HCT116 (cell line): ENCODE measurements around the gene FLNB. TPM values are rescaled to one million over a fixed set of nuclear protein-coding genes. Genes with fewer than 3 reads are reported as not detected.

Experiments used
- ATAC-seq: fragments of 200-7000 bp; cut with Tn5 transposase; 2 replicates; pipeline ENCODE4 v1.9.1; 2020; ENCODE audit warnings: mild to moderate bottlenecking, moderate library complexity
- BruUV-seq: library from RNA; stranded (reverse); fragments of 400-500 nt; replicated peaks from 2 replicates; lab custom pipeline; 2021; lab: Mats Ljungman, UMichigan
- CTCF ChIA-PET: fragments of 300-600 bp; sonication (Branson Sonifier 250); formaldehyde crosslinking; loops from one replicate; lab custom pipeline; 2021; ENCODE audit warnings: antibody characterized with exemption; lab: Charles Lee
- POLR2A ChIA-PET: fragments of 300-600, 350-600 bp; sonication (Branson Sonifier 250); formaldehyde crosslinking; loops from one replicate; lab custom pipeline; 2021; ENCODE audit warnings: antibody characterized with exemption; lab: Charles Lee
- RAD21 ChIA-PET, 2 experiments: fragments of 300-600 bp; sonication (Branson Sonifier 250); formaldehyde crosslinking; loops; one replicate each; lab custom pipeline; 2023; ENCODE audit warnings: low total read pairs in 2 of 2; ENCODE audit not compliant: uncharacterized antibody in 2 of 2, unreplicated experiment in 2 of 2, low non-redundant PET in 1 of 2; lab: Charles Lee
- DNase-seq: peaks from one replicate; pipeline ENCODE4 v3.0.0-alpha.2; 2010; ENCODE audit warnings: low read depth, low spot score
- H2AFZ ChIP-seq: fragments of 200-600 bp; shearing (Covaris generic), sonication (generic); 2 replicates; pipeline ENCODE4 v1.6.1; 2017; ENCODE audit warnings: low read depth, mixed run types, mixed read lengths, antibody characterized with exemption, low read length; ENCODE audit not compliant: poor library complexity, severe bottlenecking
- H3K27ac ChIP-seq: 2 replicates; pipeline ENCODE4 v1.5.1; 2012; ENCODE audit warnings: low read depth, low read length
- H3K27me3 ChIP-seq: fragments of 200-600 bp; sonication (generic); 2 replicates; pipeline ENCODE4 v1.6.1; 2016; ENCODE audit warnings: mixed run types, low read length, mixed read lengths; ENCODE audit not compliant: insufficient read depth
- H3K36me3 ChIP-seq, 2 experiments: fragments of 200-500 bp in 1 of 2; fragments of 200-600 bp in 1 of 2; sonication (Bioruptor generic) in 1 of 2; sonication (generic) in 1 of 2; 2 replicates each; pipeline versions ENCODE4 v1.5.1 to v1.6.1; 2014 to 2016; ENCODE audit warnings: low read length in 2 of 2, inconsistent platforms in 1 of 2, mixed read lengths in 1 of 2, mixed run types in 1 of 2; ENCODE audit not compliant: insufficient read depth in 2 of 2, control insufficient read depth in 1 of 2
- H3K4me1 ChIP-seq, 2 experiments: fragments of 200-600 bp in 1 of 2; sonication (generic) in 1 of 2; 2 replicates each; pipeline versions ENCODE4 v1.5.1 to v1.6.1; 2012 to 2017; ENCODE audit warnings: low read length in 2 of 2, inconsistent platforms in 1 of 2, mild to moderate bottlenecking in 1 of 2, mixed read lengths in 1 of 2, mixed run types in 1 of 2, moderate library complexity in 1 of 2; ENCODE audit not compliant: insufficient read depth in 2 of 2, control insufficient read depth in 1 of 2
- H3K4me2 ChIP-seq: fragments of 200-600 bp; sonication (generic); 2 replicates; pipeline ENCODE4 v1.6.1; 2017; ENCODE audit warnings: mixed run types, low read length, mixed read lengths
- H3K4me3 ChIP-seq, 2 experiments: fragments of 200-600 bp in 1 of 2; sonication (generic) in 1 of 2; replicated peaks in 1 of 2; 2 replicates each; pipeline ENCODE4 v1.5.1; 2011 to 2016; ENCODE audit warnings: low read length in 2 of 2, control low read depth in 1 of 2, low read depth in 1 of 2, mild to moderate bottlenecking in 1 of 2, mixed read lengths in 1 of 2, mixed run types in 1 of 2
- H3K79me2 ChIP-seq: fragments of 200-600 bp; sonication (generic); 2 replicates; pipeline ENCODE4 v1.6.1; 2017; ENCODE audit warnings: mild to moderate bottlenecking, mixed run types, low read length, moderate library complexity, mixed read lengths; ENCODE audit not compliant: insufficient read depth
- H3K9ac ChIP-seq: fragments of 200-600 bp; sonication (generic); 2 replicates; pipeline ENCODE4 v1.6.1; 2016; ENCODE audit warnings: low read length, mixed read lengths
- H3K9me2 ChIP-seq: fragments of 200-600 bp; sonication (generic), shearing (Covaris generic); 2 replicates; pipeline ENCODE4 v1.6.1; 2017; ENCODE audit warnings: mixed run types, mild to moderate bottlenecking, moderate library complexity; ENCODE audit not compliant: insufficient read depth
- H3K9me3 ChIP-seq, 2 experiments: fragments of 200-500 bp in 1 of 2; fragments of 200-600 bp in 1 of 2; sonication (Bioruptor generic) in 1 of 2; sonication (generic) in 1 of 2; 2 replicates each; pipeline ENCODE4 v1.6.1; 2014 to 2017; ENCODE audit warnings: low read length in 2 of 2, mixed read lengths in 2 of 2, inconsistent platforms in 1 of 2, low read depth in 1 of 2, mild to moderate bottlenecking in 1 of 2, mixed run types in 1 of 2, moderate library complexity in 1 of 2; ENCODE audit not compliant: control insufficient read depth in 1 of 2, insufficient read depth in 1 of 2
- H4K20me1 ChIP-seq: fragments of 200-600 bp; sonication (generic), shearing (Covaris generic); 2 replicates; pipeline ENCODE4 v1.6.1; 2017; ENCODE audit warnings: mixed run types, mild to moderate bottlenecking, moderate library complexity; ENCODE audit not compliant: insufficient read depth
- ATF3 ChIP-seq: IDR thresholded peaks from 2 replicates; pipeline ENCODE4 v1.6.1; 2012
- CBX3 ChIP-seq: IDR thresholded peaks from 2 replicates; pipeline ENCODE4 v1.6.1; 2012; ENCODE audit warnings: low read depth
- EGR1 ChIP-seq: IDR thresholded peaks from 2 replicates; pipeline ENCODE4 v1.6.1; 2012; ENCODE audit warnings: low read depth
- EZH2 ChIP-seq: fragments of 200-600 bp; sonication (generic); IDR thresholded peaks from 2 replicates; pipeline ENCODE4 v1.6.1; 2017; ENCODE audit warnings: antibody characterized with exemption, mixed run types
- FOSL1 ChIP-seq: IDR thresholded peaks from 2 replicates; pipeline ENCODE4 v1.6.1; 2012; ENCODE audit warnings: low read depth
- MAX ChIP-seq: IDR thresholded peaks from 2 replicates; pipeline ENCODE4 v1.6.1; 2012
- POLR2A ChIP-seq: IDR thresholded peaks from 2 replicates; pipeline ENCODE4 v1.7.0; 2011; ENCODE audit warnings: borderline replicate concordance; ENCODE audit not compliant: insufficient read depth, insufficient read length; ENCODE audit errors: extremely low read depth
- POLR2AphosphoS5 ChIP-seq: IDR thresholded peaks from 2 replicates; pipeline ENCODE4 v1.6.1; 2011; ENCODE audit warnings: mild to moderate bottlenecking, low read depth, low read length, moderate library complexity
- REST ChIP-seq: IDR thresholded peaks from 2 replicates; pipeline ENCODE4 v1.6.1; 2012; ENCODE audit warnings: low read depth
- SP1 ChIP-seq: IDR thresholded peaks from 2 replicates; pipeline ENCODE4 v1.6.1; 2012; ENCODE audit warnings: low read depth
- YY1 ChIP-seq: IDR thresholded peaks from 2 replicates; pipeline ENCODE4 v1.6.1; 2011; ENCODE audit warnings: low read length, low read depth, moderate library complexity, mild to moderate bottlenecking; ENCODE audit not compliant: insufficient replicate concordance; ENCODE audit errors: extremely low read depth
- ZBTB33 ChIP-seq: IDR thresholded peaks from 2 replicates; pipeline ENCODE4 v1.6.1; 2011; ENCODE audit warnings: mild to moderate bottlenecking, low read length, moderate library complexity; ENCODE audit not compliant: insufficient replicate concordance; ENCODE audit errors: extremely low read depth
- intact Hi-C: fragments of 100-400 bp; cut with micrococcal nuclease; formaldehyde crosslinking; loops from 2 replicates; pipeline ENCODE4 v1.10.0; 2022
- total RNA-seq: library from RNA; stranded (reverse); gene quantifications from one replicate; pipeline ENCODE4 v1.2.1, GENCODE V29; 2021; ENCODE audit not compliant: unreplicated experiment

FLNB gene
- total RNA-seq, 1 experiment from 2014 or later, result 116 TPM

GRCh38 chr3:58152225-58153015 is 144.2 kb downstream of the FLNB start:
- ATAC-seq, result no peak
- intact Hi-C loops, result no loop called here
- no peaks in the 10 kb centered on the region for H3K4me1 ChIP-seq
- H3K79me2 ChIP-seq, result no peaks in the 10 kb centered on the region
- no peak overlapping the region for H3K27ac ChIP-seq
- no peak overlapping the region for H3K9ac ChIP-seq
- no peaks in the 10 kb centered on the region for H3K9me2 ChIP-seq
- H4K20me1 ChIP-seq, result no peaks in the 10 kb centered on the region
- ChIA-PET CTCF (no interaction called here), RAD21 (no interaction called here), POLR2A (no interaction called here)
- H3K4me3 ChIP-seq, result no peak overlapping the region
- DNase-seq, result no peak
- H3K36me3 ChIP-seq, result peaks cover 37 to 38% of the 10 kb centered on the region in 2 experiments
- no peak overlapping the region for H2AFZ ChIP-seq
- TF ChIP-seq POLR2AphosphoS5 (no peak), CBX3 (no peak), EGR1 (no peak), REST (no peak), ZBTB33 (no peak), YY1 (no peak), SP1 (no peak), EZH2 (no peak), FOSL1 (no peak), ATF3 (no peak), MAX (no peak), POLR2A (no peak)
- H3K9me3 ChIP-seq, result no peaks in the 10 kb centered on the region
- BruUV-seq, result no TSS peak
- no peak overlapping the region for H3K4me2 ChIP-seq
- H3K27me3 ChIP-seq, result no peaks in the 10 kb centered on the region
